IPS DF 6.9 (cell line): ENCODE measurements around the gene SSBP2.
"Not testable (repeated sequence)": the region's sequence is repeated elsewhere in the genome, so short reads cannot be mapped to it uniquely, and the experiment has no call there.

Source experiments
- DNase-seq: peaks from one replicate; pipeline ENCODE4 v3.0.0-alpha.2; 2013; ENCODE audit warnings: low read depth, low spot score
- H3K27ac ChIP-seq: one replicate; pipeline ENCODE4 v1.5.1; 2013; ENCODE audit warnings: low read length, control low read depth
- H3K27me3 ChIP-seq: 2 replicates; pipeline ENCODE4 v1.6.1; 2013; ENCODE audit warnings: mild to moderate bottlenecking, low read length; ENCODE audit not compliant: control insufficient read depth, insufficient read depth
- H3K36me3 ChIP-seq: 2 replicates; pipeline ENCODE4 v1.6.1; 2013; ENCODE audit warnings: low read length; ENCODE audit not compliant: control insufficient read depth, insufficient read depth
- H3K4me1 ChIP-seq: 2 replicates; pipeline ENCODE4 v1.6.1; 2013; ENCODE audit warnings: low read length; ENCODE audit not compliant: control insufficient read depth, insufficient read depth
- H3K4me3 ChIP-seq: 2 replicates; pipeline ENCODE4 v1.5.1; 2013; ENCODE audit warnings: mild to moderate bottlenecking, low read length
- H3K9me3 ChIP-seq: 2 replicates; pipeline ENCODE4 v1.6.1; 2013; ENCODE audit warnings: low read length, inconsistent platforms; ENCODE audit not compliant: control insufficient read depth, insufficient read depth
- WGBS: extraction: QIAGEN DNeasy Blood & Tissue Kit; methylation state at CpG from one replicate; pipeline ENCODE4 v1.1.7; 2013; ENCODE audit warnings: mixed read lengths, missing lambda C conversion rate; ENCODE audit not compliant: insufficient read length, insufficient coverage; 5-methylcytosine and 5-hydroxymethylcytosine counted together

The SSBP2 gene

GRCh38 chr5:81685471-81685870 lies 65.4 kb downstream of the SSBP2 start:
- Histone ChIP-seq H3K4me1 (no peaks in the 10 kb centered on the region), H3K27ac (no peak overlapping the region), H3K27me3 (no peaks in the 10 kb centered on the region), H3K36me3 (no peaks in the 10 kb centered on the region), H3K4me3 (no peak overlapping the region), H3K9me3 (no peaks in the 10 kb centered on the region)
- DNase-seq: no peak
- no CpG with 5 or more reads among the region's 2 CpGs for WGBS

- no peaks in the 10 kb centered on the region for H3K4me1 ChIP-seq
- no peak overlapping the region for H3K27ac ChIP-seq
- no peaks in the 10 kb centered on the region for H3K9me3 ChIP-seq
- H3K36me3 ChIP-seq: no peaks in the 10 kb centered on the region
- no peak for DNase-seq
- no peaks in the 10 kb centered on the region for H3K27me3 ChIP-seq
- H3K4me3 ChIP-seq: no peak overlapping the region
- no CpG with 5 or more reads among the region's 1 CpG for WGBS
Measured at GRCh38 chr5:81679885-81680284, 71.0 kb downstream of the SSBP2 start.

GRCh38 chr5:81675420-81675819 lies 75.5 kb downstream of the SSBP2 start:
- Histone ChIP-seq H3K4me3 (no peak overlapping the region), H3K27me3 (no peaks in the 10 kb centered on the region), H3K36me3 (no peaks in the 10 kb centered on the region), H3K9me3 (no peaks in the 10 kb centered on the region), H3K27ac (no peak overlapping the region), H3K4me1 (no peaks in the 10 kb centered on the region)
- WGBS: no CpG with 5 or more reads among the region's 3 CpGs
- no peak for DNase-seq

- Histone ChIP-seq H3K27me3 (no peaks in the 10 kb centered on the region), H3K4me1 (no peaks in the 10 kb centered on the region), H3K27ac (no peak overlapping the region), H3K36me3 (no peaks in the 10 kb centered on the region), H3K4me3 (no peak overlapping the region), H3K9me3 (no peaks in the 10 kb centered on the region)
- no CpG with 5 or more reads among the region's 1 CpG for WGBS
- no peak for DNase-seq
Measured at GRCh38 chr5:81665795-81666194, 85.1 kb downstream of the SSBP2 start.

GRCh38 chr5:81660624-81661023 lies 90.3 kb downstream of the SSBP2 start:
- WGBS: no CpG with 5 or more reads among the region's 1 CpG
- not testable (repeated sequence) for H3K27me3 ChIP-seq, DNase-seq, H3K9me3 ChIP-seq, H3K4me1 ChIP-seq, H3K4me3 ChIP-seq, H3K27ac ChIP-seq, H3K36me3 ChIP-seq

- no peaks in the 10 kb centered on the region for H3K36me3 ChIP-seq
- H3K4me1 ChIP-seq: no peaks in the 10 kb centered on the region; the same call in 1 of the 2 replicates
- no peak overlapping the region for H3K4me3 ChIP-seq
- no CpG with 5 or more reads among the region's 1 CpG for WGBS
- H3K9me3 ChIP-seq: no peaks in the 10 kb centered on the region
- no peaks in the 10 kb centered on the region for H3K27me3 ChIP-seq
- no peak overlapping the region for H3K27ac ChIP-seq
- DNase-seq: no peak
Measured at GRCh38 chr5:81657386-81657785, 93.5 kb downstream of the SSBP2 start.

GRCh38 chr5:81656783-81657182 lies 94.1 kb downstream of the SSBP2 start:
- no peak for DNase-seq
- Histone ChIP-seq H3K4me3 (no peak overlapping the region), H3K36me3 (no peaks in the 10 kb centered on the region), H3K27ac (no peak overlapping the region), H3K27me3 (no peaks in the 10 kb centered on the region), H3K4me1 (no peaks in the 10 kb centered on the region; the same call in 1 of the 2 replicates), H3K9me3 (no peaks in the 10 kb centered on the region)
- WGBS: no CpG with 5 or more reads among the region's 3 CpGs

GRCh38 chr5:81650987-81651386 lies 99.9 kb downstream of the SSBP2 start:
- Histone ChIP-seq H3K4me1 (no peaks in the 10 kb centered on the region; the same call in 1 of the 2 replicates), H3K36me3 (no peaks in the 10 kb centered on the region), H3K27me3 (no peaks in the 10 kb centered on the region), H3K27ac (no peak overlapping the region), H3K4me3 (no peak overlapping the region), H3K9me3 (no peaks in the 10 kb centered on the region)
- DNase-seq: no peak
- no CpG with 5 or more reads among the region's 1 CpG for WGBS

GRCh38 chr5:81646469-81646995 lies 104.4 kb downstream of the SSBP2 start:
- no CpG with 5 or more reads among the region's 3 CpGs for WGBS
- H3K27me3 ChIP-seq: no peaks in the 10 kb centered on the region
- no peaks in the 10 kb centered on the region for H3K36me3 ChIP-seq
- H3K9me3 ChIP-seq: no peaks in the 10 kb centered on the region
- no peak overlapping the region for H3K27ac ChIP-seq
- DNase-seq: no peak
- H3K4me1 ChIP-seq: no peaks in the 10 kb centered on the region
- H3K4me3 ChIP-seq: no peak overlapping the region

- Histone ChIP-seq H3K9me3 (no peaks in the 10 kb centered on the region), H3K4me1 (no peaks in the 10 kb centered on the region), H3K36me3 (no peaks in the 10 kb centered on the region), H3K27ac (no peak overlapping the region), H3K27me3 (no peaks in the 10 kb centered on the region), H3K4me3 (no peak overlapping the region)
- DNase-seq: no peak
Measured at GRCh38 chr5:81642210-81642609, 108.7 kb downstream of the SSBP2 start.

GRCh38 chr5:81639556-81639955 lies 111.3 kb downstream of the SSBP2 start:
- no peak overlapping the region for H3K27ac ChIP-seq
- H3K36me3 ChIP-seq: no peaks in the 10 kb centered on the region; the same call in 1 of the 2 replicates
- H3K4me3 ChIP-seq: no peak overlapping the region
- H3K4me1 ChIP-seq: no peaks in the 10 kb centered on the region
- no peaks in the 10 kb centered on the region for H3K9me3 ChIP-seq
- DNase-seq: no peak
- WGBS: no CpG with 5 or more reads among the region's 1 CpG
- no peaks in the 10 kb centered on the region for H3K27me3 ChIP-seq
